Mesenchymal stem cell (in vitro differentiated cells and primary cell): ENCODE measurements around the gene BGLAP.

Experiments
- DNase-seq: peaks from one replicate; pipeline ENCODE4 v3.0.0-alpha.2; 2013
- H2AFZ ChIP-seq: one replicate; pipeline ENCODE4 v1.6.1; 2013; ENCODE audit warnings: low read depth, mild to moderate bottlenecking, control low read depth, inconsistent platforms, low read length, moderate library complexity
- H2AK5ac ChIP-seq: 2 replicates; pipeline ENCODE4 v1.6.1; 2013; ENCODE audit warnings: low read length, moderate library complexity, mild to moderate bottlenecking, inconsistent platforms; ENCODE audit not compliant: severe bottlenecking
- H2BK120ac ChIP-seq: one replicate; pipeline ENCODE4 v1.6.1; 2013; ENCODE audit warnings: low read depth, mild to moderate bottlenecking, inconsistent platforms, low read length, moderate library complexity
- H2BK12ac ChIP-seq, 2 experiments: one replicate each; pipeline ENCODE4 v1.6.1; 2013; ENCODE audit warnings: inconsistent platforms in 2 of 2, low read length in 2 of 2, mild to moderate bottlenecking in 2 of 2, moderate library complexity in 2 of 2, control low read depth in 1 of 2
- H2BK15ac ChIP-seq: one replicate; pipeline ENCODE4 v1.6.1; 2013; ENCODE audit warnings: mild to moderate bottlenecking, low read depth, inconsistent platforms; ENCODE audit not compliant: poor library complexity, severe bottlenecking
- H2BK5ac ChIP-seq: 2 replicates; pipeline ENCODE4 v1.6.1; 2013; ENCODE audit warnings: low read depth, mild to moderate bottlenecking, low read length, control low read depth, inconsistent platforms; ENCODE audit not compliant: poor library complexity, severe bottlenecking
- H3K14ac ChIP-seq, 2 experiments: one replicate each; pipeline ENCODE4 v1.6.1; 2013; ENCODE audit warnings: inconsistent platforms in 2 of 2, low read length in 2 of 2, control low read depth in 1 of 2, mild to moderate bottlenecking in 1 of 2, moderate library complexity in 1 of 2
- H3K18ac ChIP-seq, 2 experiments: one replicate each; pipeline ENCODE4 v1.6.1; 2013; ENCODE audit warnings: inconsistent platforms in 2 of 2, low read length in 2 of 2, control low read depth in 1 of 2, low read depth in 1 of 2, mild to moderate bottlenecking in 1 of 2
- H3K23ac ChIP-seq, 2 experiments: one replicate each; pipeline ENCODE4 v1.6.1; 2013; ENCODE audit warnings: inconsistent platforms in 2 of 2, low read length in 2 of 2, mild to moderate bottlenecking in 2 of 2, moderate library complexity in 2 of 2, control low read depth in 1 of 2
- H3K27ac ChIP-seq: 2 replicates; pipeline ENCODE4 v1.5.1; 2013; ENCODE audit warnings: mild to moderate bottlenecking, moderate library complexity, low read length, control low read depth, inconsistent platforms; ENCODE audit not compliant: poor library complexity, severe bottlenecking
- H3K27me3 ChIP-seq, 2 experiments: 2 replicates each; pipeline versions ENCODE4 v1.6.1 to v1.7.0; 2013; ENCODE audit warnings: low read length in 2 of 2, mild to moderate bottlenecking in 2 of 2, moderate library complexity in 2 of 2, control low read depth in 1 of 2, inconsistent platforms in 1 of 2; ENCODE audit not compliant: control insufficient read depth in 1 of 2, insufficient read depth in 1 of 2
- H3K36me3 ChIP-seq, 2 experiments: 2 replicates each; pipeline versions ENCODE4 v1.6.1 to v1.7.0; 2013; ENCODE audit warnings: low read length in 2 of 2, control low read depth in 1 of 2, inconsistent platforms in 1 of 2, low read depth in 1 of 2, mild to moderate bottlenecking in 1 of 2; ENCODE audit not compliant: insufficient read depth in 2 of 2, control insufficient read depth in 1 of 2
- H3K4ac ChIP-seq, 2 experiments: one replicate each; pipeline ENCODE4 v1.6.1; 2013; ENCODE audit warnings: inconsistent platforms in 2 of 2, low read length in 2 of 2, mild to moderate bottlenecking in 2 of 2, moderate library complexity in 2 of 2, control low read depth in 1 of 2, low read depth in 1 of 2
- H3K4me1 ChIP-seq: 2 replicates; pipeline ENCODE4 v1.6.1; 2013; ENCODE audit warnings: low read depth, low read length, control low read depth; ENCODE audit not compliant: control insufficient read depth, insufficient read depth
- H3K4me2 ChIP-seq: 2 replicates; pipeline ENCODE4 v1.6.1; 2013; ENCODE audit warnings: low read length, mild to moderate bottlenecking, inconsistent platforms; ENCODE audit not compliant: poor library complexity, severe bottlenecking
- H3K4me3 ChIP-seq, 2 experiments: 2 replicates each; pipeline versions ENCODE4 v1.5.1 to v1.7.0; 2013; ENCODE audit warnings: low read length in 2 of 2, mild to moderate bottlenecking in 2 of 2, control low read depth in 1 of 2, low read depth in 1 of 2; ENCODE audit not compliant: insufficient read depth in 1 of 2
- H3K79me1 ChIP-seq: replicated peaks from 2 replicates; pipeline ENCODE4 v1.6.1; 2013; ENCODE audit warnings: mild to moderate bottlenecking, control low read depth, low read length, inconsistent platforms; ENCODE audit not compliant: poor library complexity, severe bottlenecking
- H3K9ac ChIP-seq: 2 replicates; pipeline ENCODE4 v1.7.0; 2013; ENCODE audit warnings: mild to moderate bottlenecking, low read length, moderate library complexity
- H3K9me3 ChIP-seq: 2 replicates; pipeline ENCODE4 v1.7.0; 2013; ENCODE audit warnings: mild to moderate bottlenecking, low read length; ENCODE audit not compliant: control insufficient read depth
- H4K8ac ChIP-seq: one replicate; pipeline ENCODE4 v1.6.1; 2013; ENCODE audit warnings: inconsistent platforms, mild to moderate bottlenecking, low read length, moderate library complexity
- H4K91ac ChIP-seq: one replicate; pipeline ENCODE4 v1.6.1; 2013; ENCODE audit warnings: mild to moderate bottlenecking, low read length, inconsistent platforms
- WGBS: methylation state at CpG from one replicate; pipeline ENCODE4 v1.1.7; 2013; ENCODE audit warnings: mixed read lengths; 5-methylcytosine and 5-hydroxymethylcytosine counted together

Gene BGLAP

DNA sequence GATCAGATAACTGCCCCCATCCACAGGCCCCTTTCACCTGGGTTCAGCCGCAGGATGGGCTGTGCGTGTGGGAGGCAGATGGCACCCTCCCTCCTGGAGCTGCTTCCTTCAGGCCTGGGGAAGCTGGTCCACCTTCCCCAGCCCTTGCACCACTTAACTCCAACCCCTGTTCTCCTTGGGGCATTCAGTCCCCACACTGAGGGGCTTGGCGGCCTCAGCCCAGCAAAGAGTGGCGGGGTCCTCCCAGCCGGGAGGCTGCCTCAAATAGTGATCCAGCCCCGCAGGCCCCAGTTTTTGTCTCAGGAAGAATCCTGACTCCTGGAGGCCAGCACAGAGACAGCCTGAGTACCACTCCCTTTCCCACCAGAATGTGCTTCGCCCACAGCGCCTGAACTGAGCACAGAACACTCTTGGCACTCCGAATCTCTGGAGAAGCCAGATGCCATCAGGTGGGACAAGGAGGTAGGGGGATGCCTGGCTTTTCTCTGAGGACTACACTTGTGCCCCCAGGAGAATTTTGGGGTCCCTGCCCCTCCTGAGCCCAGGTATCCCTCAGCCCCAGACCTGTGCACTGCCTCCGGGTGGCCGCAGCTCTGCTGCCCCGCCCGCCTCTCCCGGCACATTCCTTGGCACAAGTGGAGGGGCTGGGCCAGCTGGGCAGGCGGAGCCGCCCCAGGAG lies 4.9 kb downstream of the BGLAP start:
- H2AFZ ChIP-seq: no peak overlapping the region
- no peaks in the 10 kb centered on the region for H3K9me3 ChIP-seq
- no peak for DNase-seq
- H3K79me1 ChIP-seq: no peaks in the 10 kb centered on the region
- no peak overlapping the region for H2BK15ac ChIP-seq
- peaks cover 8% of the 10 kb centered on the region for H3K4me1 ChIP-seq
- H3K18ac ChIP-seq: no peak overlapping the region
- H2BK5ac ChIP-seq: no peak overlapping the region
- H2BK12ac ChIP-seq: no peak overlapping the region
- H2AK5ac ChIP-seq: no peak overlapping the region
- H3K14ac ChIP-seq: no peak overlapping the region
- peaks cover 0 to 30% of the 10 kb centered on the region in 2 experiments for H3K27me3 ChIP-seq
- no peak overlapping the region for H4K8ac ChIP-seq
- H2BK120ac ChIP-seq: no peak overlapping the region
- no peak overlapping the region for H3K27ac ChIP-seq
- no peak overlapping the region for H3K4me3 ChIP-seq
- H3K36me3 ChIP-seq: peaks cover 32 to 66% of the 10 kb centered on the region in 2 experiments
- H3K9ac ChIP-seq: no peak overlapping the region
- WGBS: 88% methylated on average over 16 of the region's 16 CpGs
- no peak overlapping the region for H3K4ac ChIP-seq
- no peak overlapping the region for H3K4me2 ChIP-seq
- H3K23ac ChIP-seq: no peak overlapping the region
- H4K91ac ChIP-seq: no peak overlapping the region

- peaks cover 0 to 30% of the 10 kb centered on the region in 2 experiments for H3K27me3 ChIP-seq
- WGBS: 93% methylated on average over 16 of the region's 16 CpGs
- H3K79me1 ChIP-seq: no peaks in the 10 kb centered on the region
- H2BK15ac ChIP-seq: no peak within 1 kb of the TSS
- H2BK5ac ChIP-seq: no peak within 1 kb of the TSS
- H3K36me3 ChIP-seq: peaks cover 40 to 71% of the 10 kb centered on the region in 2 experiments
- peak within 1 kb of the TSS in 1 of 2 experiments; percentile 37 for H3K4ac ChIP-seq
- no peak within 1 kb of the TSS for H3K18ac ChIP-seq
- no peak within 1 kb of the TSS for H2AK5ac ChIP-seq
- no peak within 1 kb of the TSS for H3K9ac ChIP-seq
- no peak within 1 kb of the TSS for H2AFZ ChIP-seq
- H3K4me2 ChIP-seq: no peak within 1 kb of the TSS
- no peak within 1 kb of the TSS for H4K91ac ChIP-seq
- H3K14ac ChIP-seq: peak within 1 kb of the TSS in 1 of 2 experiments; percentile 9
- DNase-seq: no peak
- H3K4me3 ChIP-seq: no peak within 1 kb of the TSS
- H3K9me3 ChIP-seq: no peaks in the 10 kb centered on the region
- no peak within 1 kb of the TSS for H2BK120ac ChIP-seq
- peaks cover 1% of the 10 kb centered on the region for H3K4me1 ChIP-seq
- H3K23ac ChIP-seq: no peak within 1 kb of the TSS
- H4K8ac ChIP-seq: no peak within 1 kb of the TSS
- H3K27ac ChIP-seq: no peak within 1 kb of the TSS
- H2BK12ac ChIP-seq: no peak within 1 kb of the TSS
Observed at GRCh38 chr1:156247460-156248322, 5.7 kb downstream of the BGLAP start, which contains the start of gene PAQR6. Gene PAQR6 (minus strand): TSS chr1:156248056. CDS start chr1:156246731, 1,325 bp downstream.

- no CpG with 5 or more reads among the region's 4 CpGs for WGBS
- Histone ChIP-seq H3K27me3 (peaks cover 0 to 30% of the 10 kb centered on the region in 2 experiments), H3K4ac (peak overlapping the region in 1 of 2 experiments; percentile 37)
Observed at GRCh38 chr1:156248323-156248683, 6.3 kb downstream of the BGLAP start.

DNA sequence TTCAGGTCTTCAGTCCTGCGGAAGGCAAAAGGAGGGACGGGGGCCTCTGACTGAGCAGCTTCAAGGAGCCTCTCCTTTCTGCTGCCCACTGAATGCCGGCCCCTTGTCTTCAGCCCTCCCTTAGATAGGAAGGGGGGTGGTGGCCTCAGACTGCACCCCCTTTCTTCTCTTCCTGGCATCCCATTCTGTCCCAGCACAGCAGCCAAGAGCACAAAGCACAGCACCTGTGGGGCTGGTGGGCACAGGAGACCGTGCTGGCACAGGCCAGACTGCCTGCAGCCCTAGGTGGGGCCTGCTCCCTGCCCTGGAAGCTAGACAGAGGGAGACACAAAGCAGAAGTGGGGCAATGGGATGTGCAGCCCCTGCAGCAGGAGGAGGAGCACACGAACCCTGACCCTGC lies 7.6 kb downstream of the BGLAP start:
- H2BK15ac ChIP-seq: no peak overlapping the region
- H3K4me2 ChIP-seq: no peak overlapping the region
- DNase-seq: no peak
- no peak overlapping the region for H3K27ac ChIP-seq
- H2AFZ ChIP-seq: no peak overlapping the region
- H3K14ac ChIP-seq: no peak overlapping the region
- no peak overlapping the region for H2BK120ac ChIP-seq
- H3K4me1 ChIP-seq: peaks cover 1% of the 10 kb centered on the region
- peaks cover 3% of the 10 kb centered on the region for H3K79me1 ChIP-seq
- H3K36me3 ChIP-seq: peaks cover 56 to 83% of the 10 kb centered on the region in 2 experiments
- H2AK5ac ChIP-seq: no peak overlapping the region
- H3K9ac ChIP-seq: no peak overlapping the region
- H2BK5ac ChIP-seq: no peak overlapping the region
- no peak overlapping the region for H2BK12ac ChIP-seq
- no peak overlapping the region for H4K8ac ChIP-seq
- H3K23ac ChIP-seq: no peak overlapping the region
- H3K4ac ChIP-seq: no peak overlapping the region
- no peaks in the 10 kb centered on the region for H3K9me3 ChIP-seq
- 88% methylated on average over 5 of the region's 5 CpGs for WGBS
- no peak overlapping the region for H3K18ac ChIP-seq
- no peak overlapping the region for H4K91ac ChIP-seq
- H3K27me3 ChIP-seq: peaks cover 0 to 26% of the 10 kb centered on the region in 2 experiments
- H3K4me3 ChIP-seq: no peak overlapping the region

More at GRCh38 chr1:156248323-156248683, 6.3 kb downstream of the BGLAP start:
- H3K9ac ChIP-seq: no peak overlapping the region
- no peak overlapping the region for H3K4me2 ChIP-seq
- no peak overlapping the region for H2AFZ ChIP-seq
- H3K4me3 ChIP-seq: no peak overlapping the region
- no peak overlapping the region for H2BK120ac ChIP-seq
- H4K91ac ChIP-seq: no peak overlapping the region
- H3K18ac ChIP-seq: no peak overlapping the region
- no peak overlapping the region for H2BK15ac ChIP-seq
- no peak overlapping the region for H3K14ac ChIP-seq
- H4K8ac ChIP-seq: no peak overlapping the region
- H3K79me1 ChIP-seq: peaks cover 1% of the 10 kb centered on the region
- H2AK5ac ChIP-seq: no peak overlapping the region
- H3K36me3 ChIP-seq: peaks cover 46 to 73% of the 10 kb centered on the region in 2 experiments
- no peak overlapping the region for H2BK12ac ChIP-seq
- no peak overlapping the region for H2BK5ac ChIP-seq
- no peak overlapping the region for H3K23ac ChIP-seq
- H3K9me3 ChIP-seq: no peaks in the 10 kb centered on the region
- H3K27ac ChIP-seq: no peak overlapping the region
- peaks cover 1% of the 10 kb centered on the region for H3K4me1 ChIP-seq
- no peak for DNase-seq
